DOHH2 (cell line): ENCODE results near the gene TMEM255A.

ENCODE experiments used
- EZH2phosphoT487 ChIP-seq: fragments of 200-600 bp; sonication (generic); IDR thresholded peaks from 2 replicates; pipeline ENCODE4 v1.6.1; 2017; ENCODE audit warnings: borderline replicate concordance, mild to moderate bottlenecking, antibody characterized with exemption, low read length, moderate library complexity, mixed read lengths
- TF ChIP-seq, protein P1 (sequence below): fragments of 200-600 bp; sonication (generic); IDR thresholded peaks from one replicate; pipeline ENCODE4 v1.5.1; 2014; ENCODE audit warnings: antibody characterized with exemption, mild to moderate bottlenecking, low read depth, low read length; ENCODE audit not compliant: poor library complexity, severe bottlenecking

DNA sequence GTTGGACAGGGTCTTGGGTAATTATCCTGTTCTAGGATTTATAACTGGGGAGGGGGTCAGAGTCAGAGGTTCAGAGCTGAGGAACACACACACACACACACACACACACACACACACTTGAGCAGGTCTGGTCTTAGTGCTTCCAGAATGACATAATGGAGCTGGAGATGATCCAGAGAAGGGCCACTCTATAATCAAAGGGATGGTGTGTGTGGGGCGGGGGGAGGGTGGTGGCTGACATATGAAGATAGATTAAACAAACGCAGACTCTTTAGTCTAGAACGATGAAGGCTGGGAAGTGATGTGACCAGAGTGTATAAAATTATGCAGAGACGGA, 434 bp upstream of the TMEM255A start:
- TF ChIP-seq, protein P1, sequence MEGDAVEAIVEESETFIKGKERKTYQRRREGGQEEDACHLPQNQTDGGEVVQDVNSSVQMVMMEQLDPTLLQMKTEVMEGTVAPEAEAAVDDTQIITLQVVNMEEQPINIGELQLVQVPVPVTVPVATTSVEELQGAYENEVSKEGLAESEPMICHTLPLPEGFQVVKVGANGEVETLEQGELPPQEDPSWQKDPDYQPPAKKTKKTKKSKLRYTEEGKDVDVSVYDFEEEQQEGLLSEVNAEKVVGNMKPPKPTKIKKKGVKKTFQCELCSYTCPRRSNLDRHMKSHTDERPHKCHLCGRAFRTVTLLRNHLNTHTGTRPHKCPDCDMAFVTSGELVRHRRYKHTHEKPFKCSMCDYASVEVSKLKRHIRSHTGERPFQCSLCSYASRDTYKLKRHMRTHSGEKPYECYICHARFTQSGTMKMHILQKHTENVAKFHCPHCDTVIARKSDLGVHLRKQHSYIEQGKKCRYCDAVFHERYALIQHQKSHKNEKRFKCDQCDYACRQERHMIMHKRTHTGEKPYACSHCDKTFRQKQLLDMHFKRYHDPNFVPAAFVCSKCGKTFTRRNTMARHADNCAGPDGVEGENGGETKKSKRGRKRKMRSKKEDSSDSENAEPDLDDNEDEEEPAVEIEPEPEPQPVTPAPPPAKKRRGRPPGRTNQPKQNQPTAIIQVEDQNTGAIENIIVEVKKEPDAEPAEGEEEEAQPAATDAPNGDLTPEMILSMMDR: no peak
- no peak for TF ChIP-seq EZH2phosphoT487
